ENCODE data around the gene PARD3. TPM values are rescaled to one million over a fixed set of nuclear protein-coding genes. Genes with fewer than 3 reads are reported as not detected.

PARD3 gene
- total and polyA plus RNA-seq, 10 of the 15 experiments (the other 5 are each of a cell fraction or from before 2014, with no cell fraction given): 2.6 to 43.1 (median 13.9) TPM

GRCh38 chr10:34658934-34659333 is 156.2 kb downstream of the PARD3 start:
- no peak for TF ChIP-seq NR2C2 (IDR thresholded peaks at IDR 0.05; ENCODE audit: borderline replicate concordance, control insufficient read depth, insufficient read length, low read depth)
- no peak for TF ChIP-seq DPF2 (IDR thresholded peaks at IDR 0.05)
- no peak for TF ChIP-seq MEF2B (IDR thresholded peaks at IDR 0.05; ENCODE audit: partially characterized antibody, poor library complexity, severe bottlenecking)
- no peak for TF ChIP-seq GABPA (IDR thresholded peaks at IDR 0.05; ENCODE audit: low read depth)
- TF ChIP-seq STAT3 (IDR thresholded peaks at IDR 0.05; ENCODE audit: low read depth, low read length): no peak
- TF ChIP-seq, protein P1, sequence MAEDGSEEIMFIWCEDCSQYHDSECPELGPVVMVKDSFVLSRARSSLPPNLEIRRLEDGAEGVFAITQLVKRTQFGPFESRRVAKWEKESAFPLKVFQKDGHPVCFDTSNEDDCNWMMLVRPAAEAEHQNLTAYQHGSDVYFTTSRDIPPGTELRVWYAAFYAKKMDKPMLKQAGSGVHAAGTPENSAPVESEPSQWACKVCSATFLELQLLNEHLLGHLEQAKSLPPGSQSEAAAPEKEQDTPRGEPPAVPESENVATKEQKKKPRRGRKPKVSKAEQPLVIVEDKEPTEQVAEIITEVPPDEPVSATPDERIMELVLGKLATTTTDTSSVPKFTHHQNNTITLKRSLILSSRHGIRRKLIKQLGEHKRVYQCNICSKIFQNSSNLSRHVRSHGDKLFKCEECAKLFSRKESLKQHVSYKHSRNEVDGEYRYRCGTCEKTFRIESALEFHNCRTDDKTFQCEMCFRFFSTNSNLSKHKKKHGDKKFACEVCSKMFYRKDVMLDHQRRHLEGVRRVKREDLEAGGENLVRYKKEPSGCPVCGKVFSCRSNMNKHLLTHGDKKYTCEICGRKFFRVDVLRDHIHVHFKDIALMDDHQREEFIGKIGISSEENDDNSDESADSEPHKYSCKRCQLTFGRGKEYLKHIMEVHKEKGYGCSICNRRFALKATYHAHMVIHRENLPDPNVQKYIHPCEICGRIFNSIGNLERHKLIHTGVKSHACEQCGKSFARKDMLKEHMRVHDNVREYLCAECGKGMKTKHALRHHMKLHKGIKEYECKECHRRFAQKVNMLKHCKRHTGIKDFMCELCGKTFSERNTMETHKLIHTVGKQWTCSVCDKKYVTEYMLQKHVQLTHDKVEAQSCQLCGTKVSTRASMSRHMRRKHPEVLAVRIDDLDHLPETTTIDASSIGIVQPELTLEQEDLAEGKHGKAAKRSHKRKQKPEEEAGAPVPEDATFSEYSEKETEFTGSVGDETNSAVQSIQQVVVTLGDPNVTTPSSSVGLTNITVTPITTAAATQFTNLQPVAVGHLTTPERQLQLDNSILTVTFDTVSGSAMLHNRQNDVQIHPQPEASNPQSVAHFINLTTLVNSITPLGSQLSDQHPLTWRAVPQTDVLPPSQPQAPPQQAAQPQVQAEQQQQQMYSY (CRISPR knock-in tag; IDR thresholded peaks at IDR 0.05): no peak
- no peak for TF ChIP-seq EP300 (IDR thresholded peaks at IDR 0.05; ENCODE audit: borderline replicate concordance in 1 of 2, control insufficient read depth in 1 of 2, low read depth in 2 of 2, low read length in 2 of 2)
- no peak for TF ChIP-seq POLR2AphosphoS5 (IDR thresholded peaks at IDR 0.05; ENCODE audit: low read length)
- intact Hi-C loops (cut with micrococcal nuclease; ENCODE audit: unreplicated experiment): no loop called here
- no TSS peak for BruUV-seq (replicated peaks)
- 0% methylated on average over 1 of the region's 1 CpG for WGBS (ENCODE audit: insufficient coverage, insufficient replicate concordance, low lambda C conversion rate, missing lambda C conversion rate)
- H3K9me3 ChIP-seq (replicated peaks; ENCODE audit: control insufficient read depth, insufficient read depth, low read length): no peaks in the 10 kb centered on the region
- no peaks in the 10 kb centered on the region for H3K79me2 ChIP-seq (ENCODE audit: control insufficient read depth, insufficient read depth, low read length)
- no peaks in the 10 kb centered on the region for H3K36me3 ChIP-seq (ENCODE audit: control insufficient read depth in 2 of 2, insufficient read depth in 2 of 2, low read length in 1 of 2)
- H3K27ac ChIP-seq (ENCODE audit: control insufficient read depth, insufficient read depth): no peak overlapping the region
- ChIA-PET SMC1A (ENCODE audit: uncharacterized antibody, unreplicated experiment) (interaction anchor here (0.7 to 4.9 kb wide), 4 partner anchors 51 to 336 kb away, joined by 3 to 21 read pairs (median 10); no protein-coding TSS in a partner anchor), RAD21 (ENCODE audit: unreplicated experiment) (interaction anchor here (1.3 kb wide), 1 partner anchor 74 kb away, joined by 3 read pairs; no protein-coding TSS in a partner anchor), POLR2A (interaction anchor here (0.6 kb wide), 2 partner anchors 329 to 333 kb away, joined by 5 to 6 read pairs; no protein-coding TSS in a partner anchor), CTCF (interaction anchor here (1.3 to 4.6 kb wide), 3 partner anchors 11 to 74 kb away, joined by 4 to 25 read pairs (median 5); no protein-coding TSS in a partner anchor)
- in situ Hi-C loops (cut with MboI): no loop called here
- H3K4me2 ChIP-seq (ENCODE audit: control insufficient read depth, insufficient read depth): no peak overlapping the region
- H3K27me3 ChIP-seq (replicated peaks in 1 of 2; ENCODE audit: control insufficient read depth in 2 of 2, insufficient read depth in 2 of 2, low read length in 1 of 2): no peaks in the 10 kb centered on the region
- no peak overlapping the region for H3K9ac ChIP-seq (ENCODE audit: control insufficient read depth, insufficient read depth, low read length)
- DNase-seq (ENCODE audit: low read depth, low spot score) (no peak), FAIRE-seq (no peak), ATAC-seq (no peak)
- H3K4me3 ChIP-seq: no peak overlapping the region
- no peaks in the 10 kb centered on the region for H3K4me1 ChIP-seq (ENCODE audit: control insufficient read depth, insufficient read depth, low read length)
- no peaks in the 10 kb centered on the region for H4K20me1 ChIP-seq (ENCODE audit: control insufficient read depth, insufficient read depth)
- no peak overlapping the region for H2AFZ ChIP-seq (ENCODE audit: control insufficient read depth, low read depth, low read length)

Data from GM12878 (cell line).